ENCODE measurements around the gene CACNA2D2. TPM values are rescaled to one million over a fixed set of nuclear protein-coding genes. Genes with fewer than 3 reads are reported as not detected.

Gene CACNA2D2
- total RNA-seq, 1 donor from 2014 or later: not detected

DNA sequence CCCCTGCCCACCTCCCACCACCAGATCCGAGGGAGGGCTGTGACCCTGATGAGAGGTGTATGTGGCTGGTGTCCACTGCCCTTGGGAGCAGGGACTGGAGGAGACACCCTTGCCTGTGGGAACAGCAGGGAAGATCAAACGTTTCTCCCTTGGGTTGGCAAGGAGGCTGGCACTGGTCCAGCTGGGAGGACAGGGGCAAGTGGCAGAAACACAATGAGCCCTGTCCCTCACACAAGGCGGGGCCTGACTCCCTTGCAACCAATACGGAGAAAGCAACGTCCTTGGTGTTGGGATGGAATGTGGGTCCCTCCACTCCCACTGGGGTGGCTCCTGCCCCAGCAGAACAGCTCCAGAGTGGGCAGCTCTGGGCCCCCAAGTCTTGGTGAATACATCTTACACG lies 186.1 kb downstream of the CACNA2D2 start:
- TF ChIP-seq, protein P1, sequence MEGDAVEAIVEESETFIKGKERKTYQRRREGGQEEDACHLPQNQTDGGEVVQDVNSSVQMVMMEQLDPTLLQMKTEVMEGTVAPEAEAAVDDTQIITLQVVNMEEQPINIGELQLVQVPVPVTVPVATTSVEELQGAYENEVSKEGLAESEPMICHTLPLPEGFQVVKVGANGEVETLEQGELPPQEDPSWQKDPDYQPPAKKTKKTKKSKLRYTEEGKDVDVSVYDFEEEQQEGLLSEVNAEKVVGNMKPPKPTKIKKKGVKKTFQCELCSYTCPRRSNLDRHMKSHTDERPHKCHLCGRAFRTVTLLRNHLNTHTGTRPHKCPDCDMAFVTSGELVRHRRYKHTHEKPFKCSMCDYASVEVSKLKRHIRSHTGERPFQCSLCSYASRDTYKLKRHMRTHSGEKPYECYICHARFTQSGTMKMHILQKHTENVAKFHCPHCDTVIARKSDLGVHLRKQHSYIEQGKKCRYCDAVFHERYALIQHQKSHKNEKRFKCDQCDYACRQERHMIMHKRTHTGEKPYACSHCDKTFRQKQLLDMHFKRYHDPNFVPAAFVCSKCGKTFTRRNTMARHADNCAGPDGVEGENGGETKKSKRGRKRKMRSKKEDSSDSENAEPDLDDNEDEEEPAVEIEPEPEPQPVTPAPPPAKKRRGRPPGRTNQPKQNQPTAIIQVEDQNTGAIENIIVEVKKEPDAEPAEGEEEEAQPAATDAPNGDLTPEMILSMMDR (IDR thresholded peaks at IDR 0.05; ENCODE audit: insufficient read depth, low read length, severe bottlenecking): no peak
- no peak for DNase-seq (ENCODE audit: low read depth)
- Histone ChIP-seq H3K4me3 (ENCODE audit: low read depth, low read length) (peak overlapping the region; percentile 2), H3K36me3 (ENCODE audit: control insufficient read depth, insufficient read depth, low read length) (peaks cover 26% of the 10 kb centered on the region), H3K27me3 (ENCODE audit: control insufficient read depth, insufficient read depth, low read length) (no peaks in the 10 kb centered on the region)
- no peak for FAIRE-seq

DNA sequence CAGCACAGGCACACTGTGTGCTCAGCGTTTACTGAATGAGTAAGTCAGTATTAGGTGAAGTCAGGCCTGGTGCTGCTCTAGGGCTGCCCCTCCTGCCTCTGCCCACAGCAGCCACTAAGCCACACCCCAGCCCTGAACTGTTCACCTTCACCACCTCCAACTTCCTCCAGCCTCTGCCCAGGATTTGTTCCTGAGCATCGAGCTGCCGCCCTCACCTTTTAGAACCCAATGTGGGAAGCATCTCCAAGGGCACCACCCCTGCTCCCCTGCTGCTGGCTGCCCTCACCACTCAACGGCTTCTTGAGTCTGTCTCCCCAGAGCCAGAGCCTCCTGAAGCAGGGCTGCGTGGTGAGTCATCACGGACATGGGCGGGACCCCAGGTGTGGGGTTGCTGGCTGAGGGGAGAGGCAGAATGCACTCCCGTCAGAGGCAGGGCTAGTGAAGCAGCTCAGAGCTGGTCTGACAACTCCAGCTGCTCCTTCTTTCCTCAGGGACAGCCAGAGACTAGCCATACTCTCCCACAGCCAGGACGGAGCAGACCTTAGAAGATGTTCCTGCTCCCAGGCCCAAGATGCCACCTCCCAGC lies 186.7 kb downstream of the CACNA2D2 start:
- Histone ChIP-seq H3K4me3 (ENCODE audit: low read depth, low read length) (peak overlapping the region; percentile 2), H3K27me3 (ENCODE audit: control insufficient read depth, insufficient read depth, low read length) (no peaks in the 10 kb centered on the region), H3K36me3 (ENCODE audit: control insufficient read depth, insufficient read depth, low read length) (peaks cover 26% of the 10 kb centered on the region)
- TF ChIP-seq, protein P1 (IDR thresholded peaks at IDR 0.05; ENCODE audit: insufficient read depth, low read length, severe bottlenecking): no peak
- DNase-seq (ENCODE audit: low read depth) (peak; percentile 98), FAIRE-seq (peak; percentile 98)

DNA sequence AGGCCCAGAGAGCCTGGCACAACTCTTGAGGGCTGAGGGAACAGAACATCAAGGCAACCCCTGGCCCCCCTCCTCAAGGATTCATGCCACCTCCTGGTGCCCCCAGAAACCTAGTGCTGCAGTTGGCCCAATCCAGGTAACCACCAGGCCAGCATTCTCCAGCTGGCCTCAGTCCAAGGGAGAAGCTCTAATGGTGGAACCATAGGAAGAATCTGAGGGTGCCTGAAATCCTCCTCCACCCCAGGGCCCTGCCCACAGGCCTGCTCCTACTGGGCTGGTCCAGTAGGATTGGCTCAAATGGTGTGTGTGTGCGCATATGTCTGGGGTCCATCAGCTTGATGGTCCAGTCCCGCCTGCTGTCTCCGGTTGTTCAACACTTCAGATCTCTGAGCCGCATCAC lies 188.6 kb downstream of the CACNA2D2 start:
- DNase-seq (ENCODE audit: low read depth) (no peak), FAIRE-seq (no peak)
- H3K36me3 ChIP-seq (ENCODE audit: control insufficient read depth, insufficient read depth, low read length): peaks cover 24% of the 10 kb centered on the region
- TF ChIP-seq, protein P1 (IDR thresholded peaks at IDR 0.05; ENCODE audit: insufficient read depth, low read length, severe bottlenecking): no peak
- no peaks in the 10 kb centered on the region for H3K27me3 ChIP-seq (ENCODE audit: control insufficient read depth, insufficient read depth, low read length)
- H3K4me3 ChIP-seq (ENCODE audit: low read depth, low read length): no peak overlapping the region

DNA sequence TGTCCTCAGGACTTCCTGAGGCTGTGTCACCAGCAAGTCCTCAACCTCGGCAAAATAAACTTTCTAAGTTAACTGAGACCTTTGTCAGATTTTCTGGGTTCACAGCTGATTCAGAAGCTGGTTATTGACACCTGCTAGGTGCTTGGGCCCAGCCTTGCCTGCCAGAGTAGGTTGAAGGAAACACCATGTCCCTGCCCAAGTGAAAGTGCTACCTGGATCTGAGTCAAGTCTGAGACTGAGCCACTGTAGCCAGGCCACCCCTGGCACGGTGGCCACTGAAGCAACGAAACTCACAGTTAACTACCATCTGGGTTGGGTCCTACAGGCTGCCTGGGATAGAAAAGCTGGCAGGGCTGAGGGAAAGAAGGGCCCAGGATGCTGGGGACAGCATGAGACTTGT lies 189.1 kb downstream of the CACNA2D2 start:
- Histone ChIP-seq H3K27me3 (ENCODE audit: control insufficient read depth, insufficient read depth, low read length) (no peaks in the 10 kb centered on the region), H3K36me3 (ENCODE audit: control insufficient read depth, insufficient read depth, low read length) (peaks cover 22% of the 10 kb centered on the region), H3K4me3 (ENCODE audit: low read depth, low read length) (no peak overlapping the region)
- DNase-seq (ENCODE audit: low read depth) (no peak), FAIRE-seq (peak; percentile 94)
- TF ChIP-seq, protein P1 (IDR thresholded peaks at IDR 0.05; ENCODE audit: insufficient read depth, low read length, severe bottlenecking): no peak

Other genes starting within 250 kb of the CACNA2D2 start
- gene SEMA3B, start 234.5 kb downstream of the CACNA2D2 start, total RNA-seq: 2.3 and 7.1 TPM in 2 replicates
- under 0.01 TPM in 1 of 2 replicates, not detected in the other for gene LSMEM2, start 224.5 kb downstream of the CACNA2D2 start, total RNA-seq
- 104 and 177 TPM in 2 replicates for gene IFRD2, start 211.2 kb downstream of the CACNA2D2 start, total RNA-seq
- gene HYAL3, start 204.2 kb downstream of the CACNA2D2 start, total RNA-seq: 6.6 and 6.8 TPM in 2 replicates
- gene NAA80, start 204.2 kb downstream of the CACNA2D2 start, total RNA-seq: 1.3 and 2.0 TPM in 2 replicates
- gene HYAL1, start 200.1 kb downstream of the CACNA2D2 start, total RNA-seq: 7.1 and 8.3 TPM in 2 replicates
- gene HYAL2, start 180.9 kb downstream of the CACNA2D2 start, total RNA-seq: 55.0 and 63.0 TPM in 2 replicates
- 21.9 and 23.3 TPM in 2 replicates for gene TUSC2, start 175.4 kb downstream of the CACNA2D2 start, total RNA-seq
- 15.5 and 25.5 TPM in 2 replicates for gene RASSF1, start 162.8 kb downstream of the CACNA2D2 start, total RNA-seq
- 0.13 and 0.53 TPM in 2 replicates for gene ZMYND10, start 157.9 kb downstream of the CACNA2D2 start, total RNA-seq
- gene NPRL2, start 152.9 kb downstream of the CACNA2D2 start, total RNA-seq: 11.0 and 17.1 TPM in 2 replicates
- 18.9 and 22.1 TPM in 2 replicates for gene CYB561D2, start 152.8 kb downstream of the CACNA2D2 start, total RNA-seq
- gene TMEM115, start 144.1 kb downstream of the CACNA2D2 start, total RNA-seq: 19.7 and 22.8 TPM in 2 replicates
- gene C3orf18, start 64.1 kb upstream of the CACNA2D2 start, total RNA-seq: 1.2 and 3.2 TPM in 2 replicates
- 6.6 and 8.4 TPM in 2 replicates for gene HEMK1, start 65.9 kb upstream of the CACNA2D2 start, total RNA-seq
- 0.26 and 0.77 TPM in 2 replicates for gene CISH, start 108.1 kb upstream of the CACNA2D2 start, total RNA-seq
- 42.9 and 47.1 TPM in 2 replicates for gene MAPKAPK3, start 113.5 kb upstream of the CACNA2D2 start, total RNA-seq
- under 0.01 and 0.26 TPM in 2 replicates for gene DOCK3, start 171.3 kb upstream of the CACNA2D2 start, total RNA-seq